IPS-20b (cell line): ENCODE measurements around the gene MTF1.

Source experiments
- H3K27ac ChIP-seq: one replicate; pipeline ENCODE4 v1.5.1; 2013; ENCODE audit warnings: low read length
- H3K27me3 ChIP-seq: 2 replicates; pipeline ENCODE4 v1.6.1; 2013; ENCODE audit warnings: mild to moderate bottlenecking, low read length, inconsistent platforms; ENCODE audit not compliant: insufficient read depth
- H3K36me3 ChIP-seq: 2 replicates; pipeline ENCODE4 v1.6.1; 2013; ENCODE audit warnings: low read depth, mild to moderate bottlenecking, inconsistent platforms, low read length, moderate library complexity; ENCODE audit not compliant: insufficient read depth
- H3K4me1 ChIP-seq: 2 replicates; pipeline ENCODE4 v1.6.1; 2013; ENCODE audit warnings: mild to moderate bottlenecking, control low read depth, inconsistent platforms, low read length, moderate library complexity; ENCODE audit not compliant: insufficient read depth
- H3K4me3 ChIP-seq: 2 replicates; pipeline ENCODE4 v1.5.1; 2013; ENCODE audit warnings: mild to moderate bottlenecking, low read length, inconsistent platforms
- H3K9ac ChIP-seq: 2 replicates; pipeline ENCODE4 v1.6.1; 2013; ENCODE audit warnings: low read depth, mild to moderate bottlenecking, inconsistent platforms, low read length, moderate library complexity
- H3K9me3 ChIP-seq: 2 replicates; pipeline ENCODE4 v1.6.1; 2013; ENCODE audit warnings: mild to moderate bottlenecking, low read depth, low read length, inconsistent platforms; ENCODE audit not compliant: insufficient read depth

Gene MTF1

GRCh38 chr1:37846647-37847339 is 12.6 kb downstream of the MTF1 start:
- H3K4me3 ChIP-seq, result no peak overlapping the region
- H3K4me1 ChIP-seq, result no peaks in the 10 kb centered on the region

GRCh38 chr1:37845786-37846185 is 13.6 kb downstream of the MTF1 start:
- Histone ChIP-seq H3K27me3 (no peaks in the 10 kb centered on the region), H3K9me3 (no peaks in the 10 kb centered on the region), H3K4me3 (no peak overlapping the region), H3K9ac (no peak overlapping the region), H3K27ac (no peak overlapping the region), H3K4me1 (no peaks in the 10 kb centered on the region), H3K36me3 (0 out of 2 replicates have a peak, but pooled peaks cover 1% of the 10 kb centered on the region)

More at GRCh38 chr1:37846647-37847339, 12.6 kb downstream of the MTF1 start:
- Histone ChIP-seq H3K27ac (no peak overlapping the region), H3K9ac (no peak overlapping the region), H3K36me3 (no peaks in the 10 kb centered on the region), H3K27me3 (no peaks in the 10 kb centered on the region), H3K9me3 (no peaks in the 10 kb centered on the region)

GRCh38 chr1:37845049-37845646 is 14.2 kb downstream of the MTF1 start:
- H3K27ac ChIP-seq, result no peak overlapping the region
- no peaks in the 10 kb centered on the region for H3K27me3 ChIP-seq
- no peak overlapping the region for H3K9ac ChIP-seq
- H3K9me3 ChIP-seq, result no peaks in the 10 kb centered on the region
- H3K4me1 ChIP-seq, result no peaks in the 10 kb centered on the region
- no peak overlapping the region for H3K4me3 ChIP-seq
- H3K36me3 ChIP-seq, result peaks cover 6% of the 10 kb centered on the region; the same call in 1 of the 2 replicates

GRCh38 chr1:37844536-37844935 is 14.9 kb downstream of the MTF1 start:
- Histone ChIP-seq H3K4me1 (no peaks in the 10 kb centered on the region), H3K36me3 (peaks cover 12% of the 10 kb centered on the region), H3K27me3 (no peaks in the 10 kb centered on the region), H3K9me3 (no peaks in the 10 kb centered on the region), H3K9ac (no peak overlapping the region), H3K27ac (no peak overlapping the region), H3K4me3 (no peak overlapping the region)

GRCh38 chr1:37841652-37842051 is 17.7 kb downstream of the MTF1 start:
- no peaks in the 10 kb centered on the region for H3K4me1 ChIP-seq
- no peak overlapping the region for H3K9ac ChIP-seq
- no peaks in the 10 kb centered on the region for H3K27me3 ChIP-seq
- H3K4me3 ChIP-seq, result no peak overlapping the region
- H3K36me3 ChIP-seq, result peaks cover 36% of the 10 kb centered on the region
- H3K9me3 ChIP-seq, result no peaks in the 10 kb centered on the region
- H3K27ac ChIP-seq, result no peak overlapping the region

GRCh38 chr1:37840711-37841110 is 18.7 kb downstream of the MTF1 start:
- no peaks in the 10 kb centered on the region for H3K9me3 ChIP-seq
- H3K4me1 ChIP-seq, result no peaks in the 10 kb centered on the region
- H3K27ac ChIP-seq, result no peak overlapping the region
- H3K27me3 ChIP-seq, result no peaks in the 10 kb centered on the region
- no peak overlapping the region for H3K9ac ChIP-seq
- H3K4me3 ChIP-seq, result no peak overlapping the region
- H3K36me3 ChIP-seq, result peaks cover 45% of the 10 kb centered on the region

- Histone ChIP-seq H3K27ac (no peak overlapping the region), H3K27me3 (no peaks in the 10 kb centered on the region), H3K36me3 (peaks cover 55% of the 10 kb centered on the region), H3K4me1 (no peaks in the 10 kb centered on the region), H3K9ac (no peak overlapping the region), H3K9me3 (no peaks in the 10 kb centered on the region), H3K4me3 (no peak overlapping the region)
Observed at GRCh38 chr1:37839676-37840075, 19.7 kb downstream of the MTF1 start.

- Histone ChIP-seq H3K9me3 (no peaks in the 10 kb centered on the region), H3K4me1 (no peaks in the 10 kb centered on the region), H3K36me3 (peaks cover 80% of the 10 kb centered on the region), H3K27me3 (no peaks in the 10 kb centered on the region), H3K9ac (no peak overlapping the region), H3K4me3 (no peak overlapping the region), H3K27ac (no peak overlapping the region)
Observed at GRCh38 chr1:37836788-37837187, 22.6 kb downstream of the MTF1 start.

GRCh38 chr1:37831809-37832208 is 27.6 kb downstream of the MTF1 start:
- no peak overlapping the region for H3K4me3 ChIP-seq
- H3K27ac ChIP-seq, result no peak overlapping the region
- H3K36me3 ChIP-seq, result peaks cover 78% of the 10 kb centered on the region
- no peaks in the 10 kb centered on the region for H3K9me3 ChIP-seq
- no peaks in the 10 kb centered on the region for H3K4me1 ChIP-seq
- no peaks in the 10 kb centered on the region for H3K27me3 ChIP-seq
- no peak overlapping the region for H3K9ac ChIP-seq

- Histone ChIP-seq H3K4me3 (no peak overlapping the region), H3K9ac (no peak overlapping the region), H3K27ac (no peak overlapping the region), H3K36me3 (peaks cover 71% of the 10 kb centered on the region), H3K4me1 (no peaks in the 10 kb centered on the region), H3K27me3 (no peaks in the 10 kb centered on the region), H3K9me3 (no peaks in the 10 kb centered on the region)
Observed at GRCh38 chr1:37831109-37831508, 28.3 kb downstream of the MTF1 start.

GRCh38 chr1:37828410-37829074 is 30.9 kb downstream of the MTF1 start:
- no peaks in the 10 kb centered on the region for H3K4me1 ChIP-seq
- peaks cover 51% of the 10 kb centered on the region for H3K36me3 ChIP-seq
- H3K4me3 ChIP-seq, result no peak overlapping the region
- no peak overlapping the region for H3K27ac ChIP-seq
- no peaks in the 10 kb centered on the region for H3K27me3 ChIP-seq
- H3K9ac ChIP-seq, result no peak overlapping the region
- no peaks in the 10 kb centered on the region for H3K9me3 ChIP-seq

GRCh38 chr1:37825506-37825905 is 33.9 kb downstream of the MTF1 start:
- H3K27ac ChIP-seq, result no peak overlapping the region
- peaks cover 51% of the 10 kb centered on the region for H3K36me3 ChIP-seq
- H3K9ac ChIP-seq, result no peak overlapping the region
- no peaks in the 10 kb centered on the region for H3K4me1 ChIP-seq
- no peaks in the 10 kb centered on the region for H3K27me3 ChIP-seq
- H3K4me3 ChIP-seq, result no peak overlapping the region
- H3K9me3 ChIP-seq, result no peaks in the 10 kb centered on the region
